HG03103 (cell line): ENCODE data around the gene TPPP.

Source experiments
- ATAC-seq: cut with Tn5 transposase; IDR thresholded peaks from one replicate; pipeline ENCODE4 v1.9.1; 2021; ENCODE audit warnings: low read depth; ENCODE audit not compliant: unreplicated experiment

The TPPP gene

DNA sequence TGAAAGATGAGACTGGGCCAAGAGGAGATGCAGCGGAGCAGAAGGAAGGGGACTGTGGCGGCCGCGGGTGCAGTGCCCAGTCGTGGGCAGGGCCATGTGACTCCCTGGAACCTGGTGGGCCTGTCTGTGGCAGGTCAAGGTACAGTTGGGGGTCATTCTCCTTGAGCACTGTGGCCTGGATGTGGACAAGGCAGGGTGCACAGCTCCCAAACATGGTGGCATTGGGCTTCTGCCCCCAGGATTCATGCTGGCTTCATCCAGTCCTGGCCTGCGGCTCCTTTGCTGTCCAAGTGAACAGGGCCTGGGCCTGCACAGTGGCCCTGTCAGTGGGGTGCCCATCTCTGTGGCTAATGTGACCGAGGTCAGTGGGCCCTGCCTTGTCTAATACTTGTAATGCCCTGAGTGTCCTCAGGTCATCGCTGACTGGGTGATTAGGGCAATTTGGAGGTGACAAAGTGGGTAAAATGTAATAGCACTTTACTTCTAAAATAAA, 41.1 kb downstream of the TPPP start:
- ATAC-seq = no peak

DNA sequence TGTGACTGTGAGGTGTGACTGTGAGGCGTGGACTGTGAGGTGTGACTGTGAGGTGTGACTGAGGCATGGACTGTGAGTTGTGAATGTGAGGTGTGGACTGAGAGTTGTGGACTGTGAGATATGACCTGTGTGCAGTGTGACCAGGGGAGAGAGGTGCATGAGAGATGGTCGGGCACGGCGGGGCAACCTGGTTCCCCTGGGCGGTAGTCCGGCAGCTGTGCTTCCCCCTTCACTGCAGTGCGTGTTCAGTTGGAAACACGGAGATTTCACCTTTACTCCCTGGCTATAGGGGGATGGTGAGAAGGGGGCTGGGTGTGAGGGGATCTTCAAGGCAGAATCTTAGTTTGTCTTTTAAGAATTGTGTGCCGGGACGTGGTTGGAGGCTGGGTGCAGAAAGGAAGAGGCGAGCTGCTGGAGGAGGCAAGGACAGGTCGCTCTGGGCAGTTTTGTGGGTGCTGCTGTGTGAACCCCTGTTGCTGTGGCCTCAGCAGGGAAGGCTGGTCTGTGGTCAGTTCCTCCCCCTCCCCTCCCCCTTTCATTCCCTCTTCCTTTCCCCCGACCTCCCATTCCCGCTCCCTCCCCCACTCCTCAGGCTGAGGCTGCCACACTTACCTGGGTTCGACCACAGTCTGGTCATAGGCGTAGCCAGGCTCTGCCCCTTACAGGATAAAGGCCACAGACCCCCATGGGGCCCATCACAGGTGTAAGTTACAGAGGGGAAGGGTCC, 41.7 kb downstream of the TPPP start:
- no peak for ATAC-seq

DNA sequence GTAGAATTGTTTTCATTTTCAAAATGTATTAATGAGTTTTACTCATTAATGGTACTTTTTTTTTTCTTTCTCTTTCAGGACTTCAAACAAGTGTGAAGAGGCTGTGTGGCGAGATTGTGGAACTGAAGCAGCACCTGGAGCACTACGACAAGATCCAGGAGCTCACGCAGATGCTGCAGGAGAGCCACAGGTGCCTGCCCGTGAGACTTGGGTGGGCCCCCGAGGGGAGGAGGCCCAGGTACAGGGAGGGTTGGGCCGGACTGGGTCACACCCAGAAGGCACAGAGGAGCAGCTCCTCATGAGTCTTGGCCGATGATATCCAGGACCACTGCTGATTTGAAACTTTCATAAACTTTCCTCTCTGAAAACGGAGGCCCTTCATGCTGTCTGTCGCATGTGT, 45.4 kb downstream of the TPPP start:
- ATAC-seq = no peak

DNA sequence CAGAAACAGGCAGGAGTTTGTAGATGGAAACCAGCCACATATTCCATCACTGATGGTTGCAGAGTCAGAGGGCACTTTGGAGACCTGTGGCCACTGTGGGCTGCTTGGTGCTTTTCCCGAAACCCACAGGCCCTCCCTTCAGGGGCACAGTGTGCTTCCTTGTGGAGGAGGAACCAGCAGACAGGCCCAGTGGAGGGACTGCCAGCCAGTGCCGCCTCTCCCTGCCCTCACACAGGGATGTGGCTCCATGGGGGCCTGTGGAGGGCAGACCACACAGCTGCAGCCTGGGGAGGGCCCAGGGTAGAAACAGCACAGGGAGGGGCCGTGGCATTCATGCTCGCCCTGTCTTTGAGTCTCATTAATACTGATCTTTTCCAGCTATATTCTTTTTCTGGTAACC, 45.8 kb downstream of the TPPP start:
- no peak for ATAC-seq

DNA sequence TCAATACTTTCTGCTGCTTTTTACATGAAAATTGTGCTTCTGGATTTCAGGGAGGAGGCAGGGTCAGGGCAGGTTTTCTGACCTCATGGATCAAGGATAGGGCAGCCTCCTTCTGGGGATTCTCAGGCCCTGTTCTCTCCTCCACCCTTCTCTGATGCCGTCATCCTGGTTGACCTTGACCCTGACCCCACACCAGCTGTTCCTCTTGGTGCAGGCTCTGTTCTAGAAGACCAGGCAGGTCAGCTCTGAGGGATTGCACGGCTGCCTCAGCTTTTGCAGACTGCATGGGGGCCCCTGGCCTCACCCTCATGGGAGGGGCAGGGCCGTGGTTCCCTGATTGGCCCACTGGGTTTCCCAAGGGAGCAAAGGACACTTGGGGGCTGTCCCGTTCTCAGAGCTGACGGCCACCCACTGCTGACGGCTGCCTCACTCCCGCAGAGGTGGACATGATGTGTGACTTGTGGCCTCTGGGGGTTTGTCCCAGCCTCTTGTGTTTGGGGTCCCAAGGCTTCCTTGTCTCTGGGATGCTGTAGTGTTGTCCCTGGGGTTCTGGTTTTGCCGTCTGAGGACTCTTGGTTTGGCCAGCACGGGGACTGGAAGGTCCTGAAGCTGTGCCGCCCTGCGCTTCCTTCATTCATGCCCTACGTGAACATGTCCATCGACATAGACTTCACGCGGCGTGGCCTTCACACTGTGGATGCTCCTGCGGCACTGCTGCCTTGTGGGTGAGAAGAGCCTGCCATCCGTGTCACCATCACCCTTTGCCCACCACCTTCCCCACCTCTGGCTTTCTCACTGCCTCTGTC, 46.6 kb downstream of the TPPP start:
- no peak for ATAC-seq

DNA sequence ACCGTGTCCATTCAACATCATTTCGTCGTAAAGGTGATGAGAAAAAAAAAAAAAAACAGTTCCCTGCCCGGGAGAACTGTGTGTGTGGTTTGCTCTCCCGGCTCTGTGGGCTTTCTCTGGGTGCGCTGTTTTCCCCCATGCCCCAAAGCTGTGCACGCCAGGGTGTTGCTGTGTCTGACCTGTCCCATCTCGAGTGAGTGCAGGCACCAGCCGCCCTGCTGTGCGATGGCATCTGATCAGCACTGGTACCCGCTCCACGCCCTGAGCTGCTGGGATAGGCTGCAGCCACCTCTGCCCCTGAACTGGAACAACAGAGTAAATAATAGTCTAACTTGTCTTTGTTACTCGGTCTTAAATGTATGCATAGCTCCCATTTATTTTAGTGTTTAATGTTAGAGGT, 47.7 kb downstream of the TPPP start:
- no peak for ATAC-seq

DNA sequence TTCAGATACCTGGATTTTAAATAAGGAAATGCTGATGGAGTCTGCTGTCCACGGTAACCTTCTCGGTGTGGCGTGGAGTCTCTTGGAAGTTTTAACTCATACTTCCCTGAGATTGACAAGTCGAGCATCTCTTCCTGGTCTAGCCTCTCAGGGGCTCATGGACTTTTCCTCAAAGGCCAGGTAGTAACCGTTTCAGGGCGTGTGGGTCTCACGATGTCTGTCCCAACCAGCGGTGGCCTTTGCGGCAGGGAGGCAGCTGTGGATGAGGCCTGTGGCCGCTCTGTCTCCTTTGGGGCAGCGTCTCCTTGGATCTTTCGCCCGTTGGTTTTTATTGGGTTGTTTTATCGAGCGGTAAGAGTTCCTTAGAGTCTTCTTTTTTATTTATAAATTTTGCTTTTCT, 48.2 kb downstream of the TPPP start:
- ATAC-seq = no peak

DNA sequence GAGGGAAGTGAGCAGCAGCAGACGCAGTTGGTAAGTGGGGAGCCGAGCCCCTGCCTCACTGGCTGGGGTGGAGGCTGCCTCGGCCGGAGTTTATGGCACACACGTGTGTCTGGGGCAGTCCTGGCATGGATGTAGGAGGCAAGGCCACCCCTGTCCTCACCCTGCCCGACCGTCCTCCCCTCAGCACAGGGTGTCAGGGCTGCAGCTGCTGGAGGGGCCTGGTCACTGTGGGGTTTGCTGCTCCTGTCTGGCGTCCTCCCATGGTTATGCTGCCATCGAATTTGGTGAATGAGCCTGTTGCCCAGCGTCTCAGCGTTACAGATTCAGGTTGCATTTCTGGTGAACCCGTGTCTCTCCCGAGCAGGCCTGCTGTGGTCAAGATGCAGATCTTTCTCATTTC, 48.6 kb downstream of the TPPP start:
- ATAC-seq = no peak

DNA sequence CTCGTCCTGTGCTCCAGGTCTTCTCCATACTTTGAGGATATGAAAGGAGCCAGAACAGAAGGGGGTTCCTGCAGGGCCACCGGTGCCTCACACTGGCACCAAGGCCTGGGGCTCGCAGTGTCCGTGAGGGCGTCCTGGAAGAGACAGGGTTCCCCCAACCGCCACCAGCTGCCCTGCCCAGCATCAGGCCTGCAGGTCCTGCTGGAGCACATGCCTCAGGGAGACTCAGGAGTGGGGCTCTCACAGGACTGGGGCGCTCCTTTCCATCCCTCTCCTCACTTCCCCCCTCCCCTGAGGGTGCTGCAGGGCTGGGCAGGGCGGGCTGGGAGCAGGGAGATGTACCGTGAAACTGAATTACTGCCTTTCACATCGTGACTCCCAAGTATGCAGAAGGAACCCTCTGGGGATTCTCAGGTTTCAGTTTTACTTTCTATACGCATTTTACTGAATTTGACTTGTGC, 49.3 kb downstream of the TPPP start:
- ATAC-seq = no peak

DNA sequence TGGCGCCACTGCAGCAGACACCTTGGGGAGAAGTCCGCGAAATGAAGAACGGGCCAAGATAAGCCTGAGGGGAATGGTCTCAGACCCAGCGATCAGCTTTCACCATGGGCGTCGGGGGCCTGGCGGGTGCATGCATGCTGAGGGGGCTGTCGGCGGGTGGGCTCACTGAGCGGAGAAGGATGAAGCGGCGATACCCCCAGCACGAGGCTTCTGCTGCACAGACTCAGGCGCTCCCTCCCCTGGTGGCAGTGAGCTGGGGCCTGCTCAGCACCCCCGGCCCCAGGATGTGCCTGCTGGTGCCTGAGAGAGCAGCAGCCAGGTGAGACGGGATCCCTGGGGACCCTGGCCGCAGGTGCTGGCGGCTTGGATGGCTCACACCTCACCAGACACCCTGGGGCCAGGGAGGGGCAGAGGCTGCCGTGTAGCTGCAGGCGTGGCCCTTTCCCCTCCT, 49.8 kb downstream of the TPPP start:
- ATAC-seq = no peak

DNA sequence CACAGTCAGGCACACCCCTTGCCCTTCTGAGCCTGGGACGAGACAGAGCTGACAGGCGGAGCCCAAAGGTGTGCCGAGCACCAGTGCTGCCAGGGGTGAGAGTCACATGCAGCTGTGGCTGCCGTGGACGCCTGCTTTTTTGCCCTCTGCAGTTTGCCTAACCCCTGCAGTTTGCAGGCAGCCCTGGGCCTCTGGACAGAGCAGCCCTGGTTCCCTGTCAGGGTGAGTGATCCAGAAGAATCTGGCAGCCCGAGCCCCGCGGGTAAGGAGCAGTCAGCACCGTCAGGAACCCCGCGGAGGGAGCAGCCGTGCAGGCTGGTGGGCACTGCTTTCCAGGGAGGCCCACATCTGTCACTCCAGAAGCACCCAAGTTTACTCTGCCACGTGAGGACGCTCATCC, 50.7 kb downstream of the TPPP start:
- ATAC-seq = no peak

DNA sequence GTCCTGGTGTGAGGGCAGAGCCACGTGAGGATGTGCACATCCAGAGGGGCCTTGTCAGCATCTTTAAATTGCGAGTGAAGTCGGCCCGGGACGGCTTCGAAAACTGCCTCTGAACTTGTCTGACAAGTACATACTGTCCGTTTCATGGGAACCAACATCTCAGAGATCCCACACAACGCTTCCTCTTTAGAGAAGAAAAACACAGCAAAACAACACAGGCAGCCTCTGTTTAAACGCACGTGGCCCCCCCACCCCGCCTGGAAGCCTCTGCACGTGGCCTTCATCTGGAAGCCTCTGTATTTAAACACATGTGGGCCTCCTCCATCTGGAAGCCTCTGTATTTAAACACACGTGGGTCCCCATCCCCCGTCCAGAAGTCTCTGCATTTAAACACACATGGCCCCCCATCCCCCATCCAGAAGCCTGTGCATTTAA, 51.8 kb downstream of the TPPP start:
- no peak for ATAC-seq

DNA sequence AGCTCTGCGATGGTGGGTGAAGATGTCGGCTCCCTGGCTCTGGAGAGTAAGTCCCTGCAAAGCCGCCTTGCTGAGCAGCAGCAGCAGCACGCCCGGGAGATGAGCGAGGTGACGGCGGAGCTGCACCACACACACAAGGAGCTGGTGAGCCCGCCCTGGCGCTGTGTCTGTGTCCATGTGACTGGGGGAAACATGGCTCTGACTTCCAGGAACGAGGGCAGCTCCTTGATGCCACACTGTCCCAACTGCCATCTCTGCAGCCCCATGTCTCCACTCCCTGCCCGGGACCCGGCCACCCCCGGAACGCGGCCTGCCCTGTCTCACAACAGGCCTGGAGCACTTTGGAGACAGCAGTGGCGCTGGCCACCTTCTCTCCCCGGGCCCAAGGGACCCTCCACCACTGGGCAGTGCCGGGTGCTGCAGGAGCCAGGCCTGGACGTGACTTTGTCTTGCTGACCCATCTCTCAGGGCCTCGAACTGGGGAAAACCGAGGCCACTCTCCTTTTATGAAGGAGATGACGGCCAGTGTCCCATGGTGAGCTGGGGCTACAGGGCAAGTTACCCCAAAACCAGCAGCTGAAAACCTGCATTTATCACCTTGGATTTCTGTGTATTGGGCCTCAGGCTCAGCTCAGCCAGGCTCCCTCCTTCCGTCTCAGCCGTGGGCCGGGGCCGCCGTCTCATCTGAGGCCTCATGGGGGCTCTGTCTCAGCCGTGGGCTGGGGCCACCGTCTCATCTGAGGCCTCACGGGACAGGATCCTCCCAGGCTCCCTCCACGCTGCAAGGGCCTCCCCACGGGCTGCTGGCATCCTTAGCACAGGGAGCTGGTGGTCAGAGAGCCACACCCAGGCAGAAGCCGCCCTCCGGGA, 52.5 kb downstream of the TPPP start:
- no peak for ATAC-seq

DNA sequence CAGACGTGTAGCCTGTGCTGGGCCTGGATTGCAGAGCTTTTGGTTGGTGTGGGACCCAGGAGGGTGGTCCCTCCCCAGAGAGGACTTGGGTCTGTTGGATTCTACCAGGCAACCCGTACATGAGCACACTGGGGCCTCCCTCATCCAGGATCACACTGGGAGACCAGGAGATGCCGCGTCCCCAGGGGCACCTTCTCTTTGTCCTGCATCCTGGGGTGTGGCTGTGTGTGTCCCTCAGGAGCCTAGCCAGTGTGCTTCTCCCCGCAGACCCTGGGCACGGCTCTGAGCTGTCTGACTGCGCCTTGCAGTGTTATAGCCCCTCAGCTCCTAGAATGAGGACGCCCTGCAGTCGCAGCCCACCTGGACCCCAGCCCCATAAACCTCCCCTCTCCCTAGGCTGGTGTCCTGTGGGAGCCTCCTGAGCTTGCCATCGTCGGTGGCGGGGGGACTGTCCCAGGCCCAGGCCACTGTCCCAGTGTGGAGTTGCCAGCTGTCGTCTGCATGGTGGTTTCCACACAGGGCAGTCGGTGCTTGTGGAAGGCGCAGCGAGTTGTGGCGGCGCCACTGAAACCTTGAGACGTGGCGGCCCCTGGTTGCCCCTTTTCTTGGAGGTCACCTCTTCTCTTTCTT, 53.5 kb downstream of the TPPP start:
- no peak for ATAC-seq

DNA sequence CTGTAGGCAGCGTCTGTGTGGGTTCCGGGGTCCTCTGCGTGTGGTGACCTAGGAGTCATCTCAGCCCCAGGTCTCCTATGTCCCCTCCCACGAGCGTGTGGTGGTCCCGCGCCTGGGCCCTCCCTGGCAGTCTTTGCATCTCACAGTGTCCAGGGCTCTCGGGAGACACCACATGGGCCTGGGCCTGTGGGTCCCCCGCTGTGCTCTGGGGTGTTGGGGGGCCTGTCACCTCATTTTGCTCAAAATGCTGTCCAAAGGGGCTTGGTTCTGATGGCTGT, 54.0 kb downstream of the TPPP start:
- no peak for ATAC-seq

DNA sequence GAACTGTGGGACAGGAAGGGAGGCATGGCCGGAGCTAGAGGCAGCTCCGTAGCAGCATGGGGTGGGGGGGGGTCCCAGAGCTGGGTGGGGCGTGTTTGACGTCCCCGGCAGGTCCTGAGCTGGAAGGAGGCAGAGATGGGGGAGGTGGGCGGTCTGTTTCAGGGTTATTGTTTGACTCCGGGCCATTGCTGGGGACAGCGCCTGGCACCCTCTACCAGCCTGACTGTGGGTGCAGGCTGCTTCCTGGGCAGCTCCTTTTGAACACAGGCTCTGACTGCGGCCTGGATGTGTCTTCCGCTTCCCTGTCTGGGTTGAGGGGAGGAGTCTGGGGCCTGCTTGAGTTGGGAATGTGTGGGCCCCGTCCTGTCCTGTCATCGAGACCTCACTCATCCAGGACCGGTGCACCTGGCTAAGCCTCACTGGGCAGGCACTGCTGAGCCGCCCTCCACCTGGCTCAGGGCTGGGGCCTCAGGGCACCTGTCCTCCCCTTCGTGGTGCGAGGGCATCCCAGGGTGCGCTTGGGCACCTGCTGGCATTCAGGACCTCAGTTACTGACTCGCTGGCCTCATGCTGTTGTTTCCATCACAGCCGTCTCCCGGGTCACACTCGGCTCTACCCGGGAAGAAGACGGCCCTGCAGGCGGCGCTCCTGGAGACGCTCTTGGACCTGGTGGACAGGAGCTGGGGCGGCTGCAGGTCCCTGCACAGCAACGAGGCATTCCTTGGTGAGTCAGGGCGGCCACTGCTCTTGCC, 54.5 kb downstream of the TPPP start:
- no peak for ATAC-seq

DNA sequence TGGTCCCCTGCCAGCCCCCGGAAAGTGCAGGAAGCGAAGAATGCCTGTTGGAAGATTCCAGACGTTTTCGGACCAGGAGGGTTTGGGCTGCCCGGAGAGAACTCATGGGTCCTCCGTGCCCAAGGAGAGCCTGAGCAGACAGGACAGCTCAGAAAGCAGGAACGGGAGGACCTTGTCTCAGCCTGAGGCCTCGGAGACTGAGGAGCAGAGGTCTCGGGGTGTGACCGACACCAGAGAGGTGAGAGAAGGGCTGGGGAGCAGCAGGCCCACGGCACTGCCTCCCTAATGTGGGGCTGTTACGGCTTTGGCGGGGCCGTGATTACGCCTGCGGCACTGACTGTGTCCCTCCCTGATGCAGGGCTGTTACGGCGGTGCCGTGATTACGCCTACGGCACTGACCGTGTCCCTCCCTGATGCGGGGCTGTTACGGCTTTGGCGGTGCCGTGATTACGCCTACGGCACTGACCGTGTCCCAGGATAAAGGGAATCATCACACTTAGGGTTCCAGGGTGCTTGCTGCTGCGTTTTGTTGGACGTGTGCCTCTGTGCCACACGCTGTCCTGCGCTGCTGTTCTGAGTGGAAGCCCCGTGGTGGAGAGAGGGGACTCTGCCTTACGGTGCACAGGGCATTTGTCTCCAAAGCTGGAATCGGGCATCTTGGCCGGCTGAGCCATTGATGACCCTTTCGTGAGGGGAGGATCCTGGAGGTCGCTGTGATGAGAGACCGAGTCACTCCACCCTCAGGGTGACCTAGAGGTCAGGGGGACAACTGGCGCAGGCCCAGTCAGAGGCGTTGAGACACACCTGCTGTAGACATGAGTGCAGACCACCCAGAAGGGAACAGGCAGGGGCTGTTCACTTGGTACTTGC, 55.3 kb downstream of the TPPP start:
- no peak for ATAC-seq

DNA sequence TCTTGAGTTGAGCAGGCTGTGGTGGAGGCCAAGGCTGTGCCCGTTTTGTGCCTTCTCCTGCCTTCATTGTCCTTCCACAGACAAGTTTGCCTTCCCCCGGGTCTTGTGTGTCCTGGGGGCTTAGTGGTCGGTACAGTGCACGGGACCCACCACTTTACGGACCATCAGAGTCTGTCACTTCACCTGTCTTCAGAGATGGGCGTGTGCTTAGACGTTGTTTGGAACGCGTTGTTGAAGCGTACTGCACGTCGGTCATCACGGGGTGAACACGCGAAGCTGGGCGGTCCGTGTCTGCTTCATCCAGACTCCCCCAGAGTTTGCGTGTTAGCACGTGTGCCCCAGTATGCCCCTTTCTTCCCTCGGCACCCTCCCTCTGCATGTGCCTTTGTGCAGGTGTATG, 56.2 kb downstream of the TPPP start:
- no peak for ATAC-seq
